Astrocyte of the cerebellum (primary cell): ENCODE results near the gene BAIAP2L1.

Experiments
- DNase-seq: peaks from one replicate; pipeline ENCODE4 v3.0.0-alpha.2; 2011; ENCODE audit warnings: low read depth
- H3K4me3 ChIP-seq: 2 replicates; pipeline ENCODE4 v1.5.1; 2011; ENCODE audit warnings: mild to moderate bottlenecking, low read depth, low read length, moderate library complexity
- CTCF ChIP-seq: IDR thresholded peaks from 2 replicates; pipeline ENCODE4 v1.5.1; 2012; ENCODE audit warnings: low read length, low read depth, moderate library complexity, mild to moderate bottlenecking; ENCODE audit errors: missing control alignments
- in situ Hi-C: cut with HindIII; loops from 2 replicates; pipeline ENCODE4 v1.10.0; 2017; ENCODE audit warnings: low sequenced_read_pairs

BAIAP2L1 gene

GRCh38 chr7:98352621-98353020 is 48.3 kb downstream of the BAIAP2L1 start:
- H3K4me3 ChIP-seq = no peak overlapping the region
- TF ChIP-seq CTCF = no peak
- in situ Hi-C loops = no loop called here
- DNase-seq = no peak

GRCh38 chr7:98351136-98351535 is 49.8 kb downstream of the BAIAP2L1 start:
- TF ChIP-seq CTCF = no peak
- no peak overlapping the region for H3K4me3 ChIP-seq
- in situ Hi-C loops = no loop called here
- no peak for DNase-seq

- in situ Hi-C loops = no loop called here
- DNase-seq = no peak
- H3K4me3 ChIP-seq = no peak overlapping the region
- TF ChIP-seq CTCF = no peak
These were observed 52.0 kb downstream of the BAIAP2L1 start for GRCh38 chr7:98348726-98349474.

GRCh38 chr7:98346515-98347069 is 54.3 kb downstream of the BAIAP2L1 start:
- in situ Hi-C loops = no loop called here
- no peak for TF ChIP-seq CTCF
- H3K4me3 ChIP-seq = no peak overlapping the region
- DNase-seq = no peak

DNA sequence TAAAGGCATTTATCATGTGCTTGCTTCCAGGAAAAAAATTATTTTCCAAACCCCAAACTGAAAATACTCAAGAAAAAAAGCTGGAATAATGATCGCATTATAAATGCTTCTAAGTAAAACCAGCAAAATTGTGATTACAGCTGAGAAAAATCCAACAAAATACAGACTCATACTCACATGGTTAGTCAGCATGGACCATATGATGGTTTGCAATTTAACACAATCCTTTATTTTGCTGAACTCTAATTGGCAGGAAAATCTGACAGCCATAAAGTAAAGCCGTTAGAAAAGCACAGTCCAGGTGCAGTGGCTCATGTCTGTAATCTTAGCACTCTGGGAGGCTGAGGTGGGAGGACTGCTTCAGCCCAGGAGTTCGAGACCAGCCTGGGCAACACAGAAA is 59.8 kb downstream of the BAIAP2L1 start:
- TF ChIP-seq CTCF = no peak
- in situ Hi-C loops = no loop called here
- no peak for DNase-seq
- H3K4me3 ChIP-seq = no peak overlapping the region

DNA sequence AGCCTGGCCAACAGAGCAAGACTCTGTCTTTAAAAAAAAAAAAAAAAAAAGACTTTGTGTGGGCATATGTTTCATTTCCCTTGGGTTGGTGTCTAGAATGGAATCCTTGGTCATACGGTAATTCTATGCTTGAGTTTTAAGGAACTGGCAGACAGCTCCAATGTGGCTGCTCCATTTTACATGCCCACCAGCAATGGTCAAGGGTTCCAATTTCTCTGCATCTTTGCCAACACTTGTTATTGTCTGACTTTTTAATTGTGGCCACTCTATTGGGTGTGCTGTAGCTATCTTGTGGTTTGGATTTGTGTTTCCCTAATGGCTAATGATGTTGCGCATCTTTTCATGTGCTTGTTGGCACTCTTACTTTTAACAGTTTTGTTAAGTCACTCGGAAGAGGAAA is 61.8 kb downstream of the BAIAP2L1 start:
- H3K4me3 ChIP-seq = no peak overlapping the region
- DNase-seq = no peak
- TF ChIP-seq CTCF = no peak
- in situ Hi-C loops = no loop called here

- H3K4me3 ChIP-seq = no peak overlapping the region
- TF ChIP-seq CTCF = no peak
- DNase-seq = no peak
- in situ Hi-C loops = no loop called here
These were observed 62.4 kb downstream of the BAIAP2L1 start for GRCh38 chr7:98338441-98338840.
